MM.1S (cell line): Measurements from ENCODE around the gene TIMM44.

Experiments
- EZH2 ChIP-seq: fragments of 300-600 bp; sonication (generic); optimal IDR thresholded peaks from 2 replicates; pipeline ENCODE3; 2017; ENCODE audit warnings: low read depth, mild to moderate bottlenecking, antibody characterized with exemption, low read length, mixed read lengths
- EZH2phosphoT487 ChIP-seq: fragments of 300-600 bp; sonication (generic); IDR thresholded peaks from 2 replicates; pipeline ENCODE4 v1.6.1; 2018; ENCODE audit warnings: antibody characterized with exemption, low read length
- TF ChIP-seq, protein P1 (sequence below): fragments of 300-600 bp; sonication (generic); IDR thresholded peaks from 2 replicates; pipeline ENCODE4 v1.5.1; 2016; ENCODE audit warnings: antibody characterized with exemption, low read length, mixed read lengths

DNA sequence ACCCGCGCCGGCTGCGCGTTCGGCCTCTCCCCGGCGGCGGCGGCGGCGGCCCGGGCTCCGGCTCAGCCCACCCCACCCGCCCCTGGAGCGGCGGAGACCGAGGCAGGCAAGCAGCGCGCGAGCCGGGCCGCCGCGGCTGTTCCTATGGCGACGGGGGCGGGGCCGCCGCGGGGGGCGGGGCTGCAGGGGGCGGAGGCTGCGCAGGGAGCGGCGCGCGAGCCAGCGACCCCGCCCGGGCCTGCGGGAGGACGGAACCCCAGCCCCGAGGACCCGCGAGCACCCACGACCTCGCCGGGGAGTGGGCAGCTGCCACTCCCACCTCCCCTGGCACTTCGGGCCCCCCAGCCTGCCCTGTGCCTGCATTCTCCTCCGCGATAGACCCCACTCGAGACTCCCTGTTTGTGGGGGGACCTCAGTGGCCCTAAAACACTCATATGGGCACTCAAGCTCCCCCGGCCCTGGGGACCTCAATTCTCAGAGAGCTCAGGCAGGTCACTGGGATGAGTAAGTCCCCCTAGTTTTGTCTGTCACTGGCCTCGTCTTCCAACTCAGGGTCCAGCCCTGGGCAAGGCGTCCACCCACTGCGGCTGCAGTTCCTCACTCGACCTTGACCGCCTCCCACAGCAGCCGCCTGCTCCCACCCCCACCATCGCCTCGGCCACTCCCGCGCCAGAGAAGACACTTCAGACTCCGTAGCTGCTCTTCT lies 17.3 kb downstream of the TIMM44 start, which contains the start of gene CTXN1:
- TF ChIP-seq, protein P1, sequence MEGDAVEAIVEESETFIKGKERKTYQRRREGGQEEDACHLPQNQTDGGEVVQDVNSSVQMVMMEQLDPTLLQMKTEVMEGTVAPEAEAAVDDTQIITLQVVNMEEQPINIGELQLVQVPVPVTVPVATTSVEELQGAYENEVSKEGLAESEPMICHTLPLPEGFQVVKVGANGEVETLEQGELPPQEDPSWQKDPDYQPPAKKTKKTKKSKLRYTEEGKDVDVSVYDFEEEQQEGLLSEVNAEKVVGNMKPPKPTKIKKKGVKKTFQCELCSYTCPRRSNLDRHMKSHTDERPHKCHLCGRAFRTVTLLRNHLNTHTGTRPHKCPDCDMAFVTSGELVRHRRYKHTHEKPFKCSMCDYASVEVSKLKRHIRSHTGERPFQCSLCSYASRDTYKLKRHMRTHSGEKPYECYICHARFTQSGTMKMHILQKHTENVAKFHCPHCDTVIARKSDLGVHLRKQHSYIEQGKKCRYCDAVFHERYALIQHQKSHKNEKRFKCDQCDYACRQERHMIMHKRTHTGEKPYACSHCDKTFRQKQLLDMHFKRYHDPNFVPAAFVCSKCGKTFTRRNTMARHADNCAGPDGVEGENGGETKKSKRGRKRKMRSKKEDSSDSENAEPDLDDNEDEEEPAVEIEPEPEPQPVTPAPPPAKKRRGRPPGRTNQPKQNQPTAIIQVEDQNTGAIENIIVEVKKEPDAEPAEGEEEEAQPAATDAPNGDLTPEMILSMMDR = no peak
- TF ChIP-seq EZH2 = no peak
- TF ChIP-seq EZH2phosphoT487 = no peak
